Thoracic aorta (tissue), 2 donors: ENCODE measurements around the gene SCRN2. TPM values are rescaled to one million over a fixed set of nuclear protein-coding genes. Genes with fewer than 3 reads are reported as not detected.

Experiments
- ATAC-seq: fragments of 150-250 bp; one replicate; pipeline ENCODE4 v1.8.0; 2017; ENCODE audit warnings: low read depth; ENCODE audit not compliant: insufficient number of reproducible peaks, low FRiP score
- DNase-seq: peaks from one replicate; pipeline ENCODE4 v3.0.0-alpha.2; 2020; ENCODE audit warnings: low spot score
- H3K27ac ChIP-seq, 2 donors: fragments of 200-600 bp; sonication (generic); 1 replicate in 1 of 2; 2 replicates in 1 of 2; pipeline ENCODE4 v1.5.1; 2016; ENCODE audit warnings: mild to moderate bottlenecking in 2 of 2, moderate library complexity in 2 of 2
- H3K27me3 ChIP-seq: fragments of 200-600 bp; sonication (generic); replicated peaks from 2 replicates; pipeline ENCODE4 v1.6.0; 2016; ENCODE audit warnings: mild to moderate bottlenecking; ENCODE audit not compliant: insufficient read depth
- H3K36me3 ChIP-seq: fragments of 200-600 bp; sonication (generic); one replicate; pipeline ENCODE4 v1.5.1; 2016
- H3K4me1 ChIP-seq, 2 donors: fragments of 200-600 bp; sonication (generic); 1 replicate in 1 of 2; 2 replicates in 1 of 2; pipeline versions ENCODE4 v1.5.1 to v1.6.0; 2016; ENCODE audit warnings: low read depth in 2 of 2, mild to moderate bottlenecking in 1 of 2; ENCODE audit not compliant: control insufficient read depth in 1 of 2
- H3K4me3 ChIP-seq: fragments of 200-600 bp; sonication (generic); 2 replicates; pipeline ENCODE4 v1.5.1; 2016; ENCODE audit warnings: mild to moderate bottlenecking
- H3K9me3 ChIP-seq: fragments of 200-600 bp; sonication (generic); 2 replicates; pipeline ENCODE4 v1.5.1; 2016
- total RNA-seq, 2 donors: library from RNA; depleted of rRNA; stranded (reverse); fragments of >200 nt; gene quantifications; one replicate each; pipeline versions ENCODE4 v1.1.0 to v1.2.3, GENCODE V29; 2016
- TF ChIP-seq, protein P1 (sequence below): fragments of 200-600 bp; sonication (generic); IDR thresholded peaks from one replicate; pipeline ENCODE4 v1.5.1; 2019; ENCODE audit warnings: antibody characterized with exemption

The SCRN2 gene
- total RNA-seq, 2 donors from 2014 or later = 22.9 to 29.3 TPM

DNA sequence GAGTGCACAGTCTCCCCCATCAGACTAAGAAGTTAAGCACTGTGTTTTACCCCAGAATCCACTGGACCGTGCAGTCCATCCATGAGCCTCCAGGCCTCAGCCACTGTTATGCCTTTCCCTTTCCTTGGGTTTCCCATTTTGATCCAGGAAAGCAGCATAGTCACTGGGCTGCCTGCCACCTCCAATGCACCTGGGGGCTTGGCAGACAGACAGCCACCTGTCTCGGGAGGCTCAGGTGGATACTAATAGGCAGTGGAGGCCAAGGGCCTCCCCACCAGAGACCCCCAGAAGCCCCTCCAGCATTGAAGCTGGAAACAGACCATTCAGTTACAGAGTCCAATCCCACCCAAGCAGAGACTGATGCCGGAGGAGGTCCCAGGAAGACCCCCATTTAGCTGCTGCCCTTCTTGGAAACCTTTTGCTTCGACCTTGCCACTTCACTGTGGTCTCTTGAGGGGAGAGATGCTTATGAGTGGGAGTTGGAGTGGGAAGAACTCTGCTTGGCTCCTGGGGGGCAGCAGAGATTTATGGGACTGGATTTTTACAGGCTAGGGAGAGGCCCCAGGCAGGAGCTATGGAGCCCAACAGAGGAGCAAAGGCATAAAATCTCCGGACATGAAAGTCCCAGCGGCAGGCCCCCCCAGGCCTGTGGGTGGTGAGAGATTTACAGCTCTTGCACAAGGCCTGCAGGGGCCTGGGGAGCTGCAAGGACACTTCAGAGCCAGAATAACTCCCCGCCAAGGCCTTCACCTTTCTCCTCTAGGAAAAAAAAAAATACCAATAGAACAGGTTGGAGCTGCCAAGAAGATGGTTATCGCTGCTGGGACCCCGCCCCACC, 42.7 kb upstream of the SCRN2 start:
- no peak overlapping the region for H3K4me3 ChIP-seq
- ATAC-seq (no peak), DNase-seq (no peak)
- H3K4me1 ChIP-seq = peaks cover 0 to 5% of the 10 kb centered on the region in 2 donors
- H3K36me3 ChIP-seq = no peaks in the 10 kb centered on the region
- TF ChIP-seq, protein P1, sequence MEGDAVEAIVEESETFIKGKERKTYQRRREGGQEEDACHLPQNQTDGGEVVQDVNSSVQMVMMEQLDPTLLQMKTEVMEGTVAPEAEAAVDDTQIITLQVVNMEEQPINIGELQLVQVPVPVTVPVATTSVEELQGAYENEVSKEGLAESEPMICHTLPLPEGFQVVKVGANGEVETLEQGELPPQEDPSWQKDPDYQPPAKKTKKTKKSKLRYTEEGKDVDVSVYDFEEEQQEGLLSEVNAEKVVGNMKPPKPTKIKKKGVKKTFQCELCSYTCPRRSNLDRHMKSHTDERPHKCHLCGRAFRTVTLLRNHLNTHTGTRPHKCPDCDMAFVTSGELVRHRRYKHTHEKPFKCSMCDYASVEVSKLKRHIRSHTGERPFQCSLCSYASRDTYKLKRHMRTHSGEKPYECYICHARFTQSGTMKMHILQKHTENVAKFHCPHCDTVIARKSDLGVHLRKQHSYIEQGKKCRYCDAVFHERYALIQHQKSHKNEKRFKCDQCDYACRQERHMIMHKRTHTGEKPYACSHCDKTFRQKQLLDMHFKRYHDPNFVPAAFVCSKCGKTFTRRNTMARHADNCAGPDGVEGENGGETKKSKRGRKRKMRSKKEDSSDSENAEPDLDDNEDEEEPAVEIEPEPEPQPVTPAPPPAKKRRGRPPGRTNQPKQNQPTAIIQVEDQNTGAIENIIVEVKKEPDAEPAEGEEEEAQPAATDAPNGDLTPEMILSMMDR = no peak
- no peaks in the 10 kb centered on the region for H3K27me3 ChIP-seq
- H3K9me3 ChIP-seq = no peaks in the 10 kb centered on the region
- no peak overlapping the region for H3K27ac ChIP-seq

GRCh38 chr17:47882695-47883588, 41.9 kb upstream of the SCRN2 start:
- DNase-seq = no peak
- Histone ChIP-seq H3K27ac (no peak overlapping the region), H3K36me3 (no peaks in the 10 kb centered on the region), H3K4me1 (peaks cover 0 to 5% of the 10 kb centered on the region in 2 donors), H3K9me3 (no peaks in the 10 kb centered on the region), H3K4me3 (peak overlapping the region; percentile 46), H3K27me3 (no peaks in the 10 kb centered on the region)
- no peak for ATAC-seq
- TF ChIP-seq, protein P1 = no peak

DNA sequence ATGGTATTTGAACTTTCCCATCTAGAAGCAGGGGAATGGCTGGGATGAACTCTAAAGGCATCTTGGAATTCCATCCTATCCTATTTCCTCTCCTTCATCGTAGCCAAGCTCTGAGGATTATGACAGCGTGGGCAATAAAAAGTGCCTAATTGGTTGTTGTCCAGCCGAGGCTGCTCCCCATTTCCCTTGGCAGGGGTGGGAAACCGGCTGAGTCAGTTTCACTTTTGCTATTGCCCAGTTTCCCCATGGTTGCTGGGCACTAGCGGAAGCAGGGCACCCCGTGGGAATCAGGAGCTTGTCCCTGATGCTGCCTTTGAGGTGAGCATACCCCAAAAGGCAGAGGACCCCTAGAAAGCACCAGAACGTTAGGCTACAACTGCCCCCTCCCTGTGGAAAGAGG, 41.2 kb upstream of the SCRN2 start:
- H3K9me3 ChIP-seq = no peaks in the 10 kb centered on the region
- no peaks in the 10 kb centered on the region for H3K36me3 ChIP-seq
- TF ChIP-seq, protein P1 = no peak
- peaks cover 0 to 5% of the 10 kb centered on the region in 2 donors for H3K4me1 ChIP-seq
- no peak for DNase-seq
- H3K27ac ChIP-seq = no peak overlapping the region
- peak overlapping the region; percentile 46 for H3K4me3 ChIP-seq
- no peaks in the 10 kb centered on the region for H3K27me3 ChIP-seq
- no peak for ATAC-seq

DNA sequence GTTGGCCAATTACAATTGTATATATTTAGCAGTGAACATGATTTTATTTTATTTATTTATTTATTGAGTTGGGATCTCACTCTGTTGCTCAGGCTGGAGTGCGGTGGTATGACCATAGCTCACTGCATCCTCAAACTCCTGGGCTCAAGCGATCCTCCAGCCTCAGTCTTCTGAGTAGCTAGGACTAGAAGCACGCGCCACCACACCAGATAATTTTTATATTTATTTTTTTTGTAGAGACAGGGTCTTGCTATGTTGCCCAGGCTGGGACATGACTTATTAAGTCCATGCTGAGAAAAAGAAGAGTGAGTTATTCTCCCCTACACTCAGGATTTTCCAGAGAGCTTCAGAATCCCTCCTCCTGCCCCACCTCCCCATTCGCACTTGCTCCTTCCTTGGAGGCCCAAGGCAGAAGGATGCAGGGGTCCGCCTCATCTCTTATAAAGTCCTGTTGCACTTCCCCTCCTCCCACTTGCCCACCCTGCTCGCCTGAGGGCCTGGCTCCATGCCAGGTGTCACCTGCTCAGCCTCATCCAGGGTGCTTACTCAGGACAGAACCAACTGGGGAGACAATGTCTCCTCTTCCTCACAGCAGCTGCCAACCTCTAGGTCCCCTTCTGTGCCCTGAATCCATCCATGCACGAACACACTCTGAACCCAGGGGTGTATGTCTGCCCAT, 38.8 kb upstream of the SCRN2 start:
- Histone ChIP-seq H3K27me3 (no peaks in the 10 kb centered on the region), H3K36me3 (no peaks in the 10 kb centered on the region), H3K4me1 (peaks cover 0 to 5% of the 10 kb centered on the region in 2 donors), H3K4me3 (no peak overlapping the region), H3K9me3 (no peaks in the 10 kb centered on the region), H3K27ac (no peak overlapping the region)
- DNase-seq = no peak
- no peak for ATAC-seq
- TF ChIP-seq, protein P1 = no peak
